Stomach smooth muscle (tissue), 2 donors: ENCODE results near the gene CAPN1.

Experiments used
- H3K27ac ChIP-seq: one replicate; pipeline ENCODE4 v1.7.0; 2013; ENCODE audit warnings: mild to moderate bottlenecking, low read length, inconsistent platforms
- H3K27me3 ChIP-seq, 2 donors: one replicate each; pipeline ENCODE4 v1.7.0; 2013; ENCODE audit warnings: low read length in 2 of 2; ENCODE audit not compliant: insufficient read depth in 2 of 2, control insufficient read depth in 1 of 2
- H3K36me3 ChIP-seq, 2 donors: one replicate each; pipeline ENCODE4 v1.7.0; 2013; ENCODE audit warnings: low read length in 2 of 2; ENCODE audit not compliant: control insufficient read depth in 2 of 2, insufficient read depth in 2 of 2
- H3K4me1 ChIP-seq: one replicate; pipeline ENCODE4 v1.7.0; 2013; ENCODE audit warnings: low read length; ENCODE audit not compliant: control insufficient read depth, insufficient read depth
- H3K4me3 ChIP-seq, 2 donors: one replicate each; pipeline ENCODE4 v1.7.0; 2013; ENCODE audit warnings: low read length in 2 of 2
- H3K9ac ChIP-seq, 2 donors: one replicate each; pipeline ENCODE4 v1.7.0; 2013; ENCODE audit warnings: low read length in 2 of 2, mild to moderate bottlenecking in 1 of 2
- H3K9me3 ChIP-seq, 2 donors: one replicate each; pipeline ENCODE4 v1.7.0; 2013; ENCODE audit warnings: low read length in 2 of 2; ENCODE audit not compliant: control insufficient read depth in 2 of 2
- donor health status: healthy.
- donor health status: Pancreatic carcinoma.

CAPN1 gene

DNA sequence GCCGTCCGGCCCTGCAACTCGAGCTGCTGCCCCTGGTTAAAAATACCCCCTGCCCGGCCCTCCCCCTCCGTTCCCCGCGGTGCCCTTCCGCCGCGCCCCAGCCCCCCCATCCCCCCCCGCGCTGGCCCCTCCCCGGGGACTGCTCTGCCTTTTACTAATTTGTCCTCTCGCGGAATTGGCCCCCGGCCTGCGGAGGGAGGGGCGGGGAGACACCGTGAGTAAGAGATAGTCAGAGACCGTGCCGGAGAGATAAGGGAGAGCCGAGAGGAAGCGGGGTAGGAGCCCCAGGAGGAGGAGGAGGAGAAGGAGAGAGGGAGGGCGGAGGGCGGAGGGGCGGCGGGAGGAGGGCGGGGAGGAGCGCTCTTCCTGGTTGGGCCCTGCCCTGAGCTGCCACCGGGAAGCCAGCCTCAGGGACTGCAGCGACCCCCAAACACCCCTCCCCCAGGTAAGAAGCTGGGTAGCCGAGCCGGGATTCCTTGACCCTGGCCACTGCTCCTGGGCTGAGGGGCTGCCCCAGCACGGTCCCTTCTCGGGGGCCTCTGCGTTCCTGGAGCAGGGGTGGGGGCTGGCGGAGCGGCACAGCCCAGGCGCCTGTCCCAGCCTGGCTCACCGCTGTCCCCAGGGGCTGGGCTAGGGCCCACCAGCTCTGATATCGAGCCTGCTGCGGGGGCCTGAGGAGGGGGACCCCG, at the start of gene CAPN1:
Gene CAPN1, plus strand, starts transcription at position 360 of the 689 bp plus-strand sequence. CDS start 774 bp downstream, outside the sequence.
- Histone ChIP-seq H3K36me3 (peaks cover 11 to 16% of the 10 kb centered on the region in 2 donors), H3K27ac (peak within 1 kb of the TSS; percentile 73), H3K9ac (peak within 1 kb of the TSS; percentile 84 to 86), H3K9me3 (no peaks in the 10 kb centered on the region), H3K27me3 (no peaks in the 10 kb centered on the region), H3K4me3 (peak within 1 kb of the TSS; percentile 82 to 86), H3K4me1 (peaks cover 26% of the 10 kb centered on the region)

- Histone ChIP-seq H3K36me3 (peaks cover 30 to 45% of the 10 kb centered on the region in 2 donors), H3K9me3 (no peaks in the 10 kb centered on the region), H3K27ac (no peak overlapping the region), H3K9ac (no peak overlapping the region), H3K4me1 (peaks cover 33% of the 10 kb centered on the region), H3K4me3 (peak overlapping the region in 1 of 2 donors; percentile 93), H3K27me3 (no peaks in the 10 kb centered on the region)
These were observed 49.3 kb upstream of the CAPN1 start for GRCh38 chr11:65132238-65132987.

- Histone ChIP-seq H3K9ac (peak overlapping the region; percentile 89 to 100), H3K4me3 (peak overlapping the region; percentile 80 to 93), H3K36me3 (peaks cover 30 to 40% of the 10 kb centered on the region in 2 donors), H3K27ac (peak overlapping the region; percentile 99), H3K27me3 (no peaks in the 10 kb centered on the region), H3K9me3 (no peaks in the 10 kb centered on the region), H3K4me1 (peaks cover 33% of the 10 kb centered on the region)
These were observed 48.6 kb upstream of the CAPN1 start for GRCh38 chr11:65132988-65133700.

DNA sequence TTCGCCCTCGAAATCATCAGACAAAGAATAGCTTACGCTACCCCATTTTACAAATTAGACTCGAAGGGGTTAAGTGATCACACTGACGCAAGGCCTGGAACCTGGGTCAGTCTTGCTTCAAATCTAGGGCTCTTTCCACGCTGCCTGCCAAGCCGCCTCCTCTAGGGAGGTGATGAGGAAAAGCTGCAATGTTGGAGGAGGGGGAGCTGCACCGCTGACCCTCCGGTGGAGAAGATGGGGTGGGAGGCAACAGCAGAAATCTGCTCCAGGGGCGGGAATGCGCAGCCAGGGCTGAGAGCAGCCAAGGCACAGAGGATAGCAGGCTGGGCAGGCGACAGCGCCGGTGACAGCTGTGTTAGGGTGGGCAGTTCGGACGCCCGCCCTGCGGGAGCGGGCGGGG, 48.0 kb upstream of the CAPN1 start:
- Histone ChIP-seq H3K27ac (peak overlapping the region; percentile 99), H3K36me3 (peaks cover 27 to 34% of the 10 kb centered on the region in 2 donors), H3K4me3 (peak overlapping the region; percentile 80 to 93), H3K27me3 (no peaks in the 10 kb centered on the region), H3K9ac (peak overlapping the region; percentile 89 to 100), H3K9me3 (no peaks in the 10 kb centered on the region), H3K4me1 (peaks cover 33% of the 10 kb centered on the region)

- Histone ChIP-seq H3K27me3 (no peaks in the 10 kb centered on the region), H3K4me1 (peaks cover 33% of the 10 kb centered on the region)
These were observed 47.3 kb upstream of the CAPN1 start, which contains the start of gene SYVN1 for GRCh38 chr11:65134240-65134951. Gene SYVN1, minus strand, starts transcription at chr11:65134519. Its CDS starts 918 bp downstream, at chr11:65133601.

GRCh38 chr11:65134952-65135632, 46.6 kb upstream of the CAPN1 start:
- H3K4me1 ChIP-seq, result peaks cover 33% of the 10 kb centered on the region
- H3K27me3 ChIP-seq, result no peaks in the 10 kb centered on the region
- H3K9me3 ChIP-seq, result no peaks in the 10 kb centered on the region
- H3K4me3 ChIP-seq, result peak overlapping the region; percentile 80 to 93
- H3K27ac ChIP-seq, result peak overlapping the region; percentile 99
- peaks cover 15 to 22% of the 10 kb centered on the region in 2 donors for H3K36me3 ChIP-seq
- peak overlapping the region; percentile 89 to 100 for H3K9ac ChIP-seq

More at GRCh38 chr11:65134240-65134951, 47.3 kb upstream of the CAPN1 start, which contains the start of gene SYVN1:
- peak within 1 kb of the TSS; percentile 99 for H3K27ac ChIP-seq
- no peaks in the 10 kb centered on the region for H3K9me3 ChIP-seq
- peaks cover 22 to 29% of the 10 kb centered on the region in 2 donors for H3K36me3 ChIP-seq
- H3K4me3 ChIP-seq, result peak within 1 kb of the TSS; percentile 80 to 93
- H3K9ac ChIP-seq, result peak within 1 kb of the TSS; percentile 89 to 100

GRCh38 chr11:65135633-65136145, 46.0 kb upstream of the CAPN1 start:
- H3K27me3 ChIP-seq, result no peaks in the 10 kb centered on the region
- peak overlapping the region; percentile 80 to 93 for H3K4me3 ChIP-seq
- peaks cover 33% of the 10 kb centered on the region for H3K4me1 ChIP-seq
- peak overlapping the region; percentile 89 to 100 for H3K9ac ChIP-seq
- H3K36me3 ChIP-seq, result peaks cover 14 to 19% of the 10 kb centered on the region in 2 donors
- H3K27ac ChIP-seq, result peak overlapping the region; percentile 99
- no peaks in the 10 kb centered on the region for H3K9me3 ChIP-seq

DNA sequence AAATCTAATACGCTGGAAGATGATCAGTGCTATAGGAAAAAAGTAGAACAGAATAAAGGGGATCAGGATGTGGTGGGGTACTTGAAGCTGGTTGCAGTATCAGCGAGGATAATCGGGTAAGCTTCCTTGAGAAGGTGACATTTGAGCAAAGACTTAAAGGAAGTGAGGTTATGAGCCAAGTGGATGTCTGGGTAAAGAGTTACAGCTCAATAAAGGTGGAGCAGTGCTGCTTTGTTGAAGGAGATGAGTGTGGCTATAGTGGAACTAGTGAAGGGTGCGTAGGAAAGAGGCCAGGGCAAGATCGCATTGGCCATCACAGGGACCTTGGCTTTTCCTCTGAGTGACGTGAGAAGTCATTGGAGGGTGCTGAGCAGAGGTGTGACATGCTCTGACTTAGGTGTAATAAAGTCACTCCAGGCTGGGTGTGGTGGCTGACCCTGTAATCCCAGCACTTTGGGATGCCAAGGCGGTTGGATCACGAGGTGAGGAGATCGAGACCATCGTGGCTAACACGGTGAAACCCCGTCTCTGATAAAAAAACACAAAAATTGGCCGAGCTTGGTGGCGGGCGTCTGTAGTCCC, 45.1 kb upstream of the CAPN1 start:
- H3K27me3 ChIP-seq, result no peaks in the 10 kb centered on the region
- H3K4me1 ChIP-seq, result peaks cover 31% of the 10 kb centered on the region
- peaks cover 5 to 10% of the 10 kb centered on the region in 2 donors for H3K36me3 ChIP-seq
- no peaks in the 10 kb centered on the region for H3K9me3 ChIP-seq
- no peak overlapping the region for H3K27ac ChIP-seq
- H3K9ac ChIP-seq, result no peak overlapping the region
- no peak overlapping the region for H3K4me3 ChIP-seq

DNA sequence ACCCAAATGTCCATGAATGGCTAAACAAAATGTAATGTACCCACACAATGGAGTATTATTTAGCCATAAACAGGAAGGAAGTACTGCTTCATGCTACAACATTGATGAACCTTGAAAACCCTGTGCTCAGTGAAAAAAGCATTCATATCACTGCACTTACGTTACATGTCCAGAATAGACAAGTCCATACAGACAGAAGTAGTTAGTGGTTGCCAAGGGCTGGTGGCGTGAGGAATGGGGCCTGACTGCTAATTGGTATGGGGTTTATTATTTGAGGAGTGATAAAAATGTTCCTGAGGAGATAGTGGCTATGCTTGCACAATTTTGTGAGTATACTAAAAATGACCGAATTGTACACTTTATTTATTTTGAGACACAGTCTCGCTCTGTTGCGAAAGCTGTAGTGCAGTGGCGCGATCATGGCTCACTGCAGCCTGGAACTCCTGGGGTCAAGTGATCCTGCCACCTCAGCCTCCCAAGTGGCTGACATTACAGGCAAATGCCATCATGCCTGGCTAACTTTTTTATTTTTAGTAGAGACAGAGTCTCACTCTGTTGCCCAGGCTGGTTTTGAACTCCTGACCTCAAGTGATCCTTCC, 39.7 kb upstream of the CAPN1 start:
- no peak overlapping the region for H3K9ac ChIP-seq
- no peaks in the 10 kb centered on the region for H3K9me3 ChIP-seq
- no peaks in the 10 kb centered on the region for H3K36me3 ChIP-seq
- peaks cover 2 to 4% of the 10 kb centered on the region in 2 donors for H3K27me3 ChIP-seq
- no peaks in the 10 kb centered on the region for H3K4me1 ChIP-seq
- H3K4me3 ChIP-seq, result no peak overlapping the region
- no peak overlapping the region for H3K27ac ChIP-seq
